Cardiac fibroblast (primary cell): ENCODE results near the gene ERN2.
A peak's percentile ranks its signal among the peaks of the same experiment; 100 is the strongest.

ENCODE experiments used
- DNase-seq, 2 donors: peaks; one replicate each; pipeline versions ENCODE4 v3.0.0 to v3.0.0-alpha.2; 2010; ENCODE audit warnings: low read depth in 2 of 2
- H3K4me3 ChIP-seq, 2 donors: replicated peaks in 1 of 2; 1 replicate in 1 of 2; 2 replicates in 1 of 2; pipeline ENCODE4 v1.5.1; 2011; ENCODE audit warnings: low read depth in 2 of 2, low read length in 2 of 2, mild to moderate bottlenecking in 2 of 2, moderate library complexity in 1 of 2
- TF ChIP-seq, protein P1 (sequence below): IDR thresholded peaks from one replicate; pipeline ENCODE4 v1.5.1; 2011; ENCODE audit warnings: low read depth, mild to moderate bottlenecking, low read length, inconsistent platforms

Gene ERN2

DNA sequence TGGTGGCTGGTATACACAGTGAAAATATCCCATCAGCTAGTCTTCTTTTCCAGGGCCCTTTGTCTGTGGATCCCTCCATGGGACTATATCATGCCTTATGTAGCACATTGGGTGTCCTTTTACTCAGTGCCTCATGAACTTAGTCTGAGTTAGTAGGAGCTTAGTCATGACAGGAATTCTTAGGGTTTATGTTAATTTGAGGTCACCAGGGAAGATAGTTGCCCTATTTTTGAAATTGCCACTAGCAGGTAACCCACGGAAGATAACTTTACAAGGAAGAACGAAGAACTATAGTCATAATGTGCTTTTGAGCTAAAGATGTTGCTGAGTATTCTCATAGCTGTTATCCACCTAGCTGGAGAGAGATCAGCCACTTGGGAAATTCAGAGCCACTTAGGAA is 49.1 kb downstream of the ERN2 start:
- no peak for DNase-seq
- no peak overlapping the region for H3K4me3 ChIP-seq
- TF ChIP-seq, protein P1, sequence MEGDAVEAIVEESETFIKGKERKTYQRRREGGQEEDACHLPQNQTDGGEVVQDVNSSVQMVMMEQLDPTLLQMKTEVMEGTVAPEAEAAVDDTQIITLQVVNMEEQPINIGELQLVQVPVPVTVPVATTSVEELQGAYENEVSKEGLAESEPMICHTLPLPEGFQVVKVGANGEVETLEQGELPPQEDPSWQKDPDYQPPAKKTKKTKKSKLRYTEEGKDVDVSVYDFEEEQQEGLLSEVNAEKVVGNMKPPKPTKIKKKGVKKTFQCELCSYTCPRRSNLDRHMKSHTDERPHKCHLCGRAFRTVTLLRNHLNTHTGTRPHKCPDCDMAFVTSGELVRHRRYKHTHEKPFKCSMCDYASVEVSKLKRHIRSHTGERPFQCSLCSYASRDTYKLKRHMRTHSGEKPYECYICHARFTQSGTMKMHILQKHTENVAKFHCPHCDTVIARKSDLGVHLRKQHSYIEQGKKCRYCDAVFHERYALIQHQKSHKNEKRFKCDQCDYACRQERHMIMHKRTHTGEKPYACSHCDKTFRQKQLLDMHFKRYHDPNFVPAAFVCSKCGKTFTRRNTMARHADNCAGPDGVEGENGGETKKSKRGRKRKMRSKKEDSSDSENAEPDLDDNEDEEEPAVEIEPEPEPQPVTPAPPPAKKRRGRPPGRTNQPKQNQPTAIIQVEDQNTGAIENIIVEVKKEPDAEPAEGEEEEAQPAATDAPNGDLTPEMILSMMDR = no peak

DNA sequence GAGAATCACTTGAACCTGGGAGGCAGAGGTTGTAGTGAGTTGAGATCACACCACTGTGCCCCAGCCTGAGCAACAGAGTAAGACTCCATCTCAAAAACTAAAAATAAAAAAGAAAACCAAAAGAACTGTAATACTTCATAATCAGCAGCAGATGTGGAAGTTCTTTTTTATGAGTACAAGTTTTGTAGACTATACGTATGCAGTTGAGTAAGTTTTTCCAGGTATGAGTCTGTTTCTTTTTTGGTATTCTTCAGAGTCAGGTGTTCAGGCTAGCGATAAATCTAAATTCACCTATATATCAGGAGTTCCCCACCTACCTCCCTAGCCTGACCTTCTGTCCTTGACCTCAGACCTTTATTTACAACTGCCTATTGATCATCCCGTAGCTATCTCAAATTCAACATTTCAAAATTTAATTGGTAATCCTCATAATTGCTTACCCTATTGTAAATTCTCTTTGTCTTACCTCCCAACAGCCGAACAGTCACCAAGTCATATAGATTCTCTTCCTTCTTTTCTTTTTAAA is 61.0 kb downstream of the ERN2 start:
- TF ChIP-seq, protein P1 = no peak
- no peak overlapping the region for H3K4me3 ChIP-seq
- no peak for DNase-seq

DNA sequence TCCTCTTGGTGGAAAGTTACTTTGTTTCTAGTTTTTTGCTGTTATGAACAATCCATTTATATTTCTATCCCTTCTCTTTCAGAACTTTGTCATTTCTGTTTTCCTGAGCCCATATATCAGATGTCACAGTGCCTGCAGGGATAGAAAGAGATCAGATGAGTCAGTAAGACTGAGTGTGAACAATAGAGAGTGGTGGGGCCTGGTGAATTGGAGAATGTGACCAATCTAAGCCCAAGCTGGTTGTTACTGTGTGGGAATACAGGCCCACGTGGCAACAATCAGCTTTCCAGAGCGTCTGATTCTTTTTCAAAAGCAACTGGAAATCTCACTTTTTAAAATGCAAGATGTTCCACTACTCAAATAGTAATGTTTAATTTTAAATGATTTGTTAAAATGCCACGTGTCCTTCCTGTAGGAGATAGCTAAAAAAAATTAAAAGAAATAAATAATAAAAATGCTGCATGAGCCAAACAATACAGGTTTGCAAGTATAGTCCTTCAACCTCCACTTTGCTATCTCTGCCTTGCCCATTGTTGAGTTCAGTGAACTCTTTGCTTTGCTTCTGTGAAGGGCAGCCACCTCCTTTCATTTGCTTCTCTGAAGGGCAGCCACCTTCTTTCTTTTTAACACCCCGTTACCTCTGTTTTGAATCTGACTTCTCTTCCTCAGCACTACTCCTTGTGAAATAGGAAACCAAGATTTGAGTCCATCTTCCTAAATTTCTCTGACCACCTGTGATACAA is 62.2 kb downstream of the ERN2 start:
- TF ChIP-seq, protein P1 = no peak

DNA sequence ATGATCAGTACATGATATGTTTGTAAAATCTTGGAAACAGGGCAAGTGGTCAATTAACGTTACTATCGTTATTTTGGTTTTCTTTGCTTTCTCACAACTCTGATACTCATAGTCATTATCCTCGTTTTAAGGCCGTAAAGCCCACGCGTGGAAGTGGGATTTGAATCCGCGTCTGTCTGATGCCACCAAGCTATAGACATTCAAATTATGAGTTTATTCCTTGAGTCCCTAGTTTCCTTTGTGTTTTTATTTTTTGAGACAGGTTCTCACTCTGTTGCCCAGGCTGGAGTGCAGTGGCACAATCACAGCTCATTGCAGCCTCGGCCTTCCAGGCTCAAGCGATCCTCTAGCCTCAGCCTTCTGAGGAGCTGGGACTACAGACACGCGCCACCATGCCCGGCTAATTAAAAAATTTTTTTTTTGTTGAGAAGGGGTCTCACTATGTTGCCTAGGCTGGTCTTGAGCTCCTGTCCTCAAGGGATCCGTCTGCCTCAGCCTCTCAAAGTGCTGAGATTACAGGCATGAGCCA is 70.7 kb downstream of the ERN2 start:
- H3K4me3 ChIP-seq = peak overlapping the region; percentile 98 to 100
- DNase-seq = peak in 1 of 2 donors; percentile 9
- TF ChIP-seq, protein P1 = no peak

More for the DNA sequence above, 62.2 kb downstream of the ERN2 start:
- no peak overlapping the region for H3K4me3 ChIP-seq
- peak in 1 of 2 donors; percentile 43 for DNase-seq

DNA sequence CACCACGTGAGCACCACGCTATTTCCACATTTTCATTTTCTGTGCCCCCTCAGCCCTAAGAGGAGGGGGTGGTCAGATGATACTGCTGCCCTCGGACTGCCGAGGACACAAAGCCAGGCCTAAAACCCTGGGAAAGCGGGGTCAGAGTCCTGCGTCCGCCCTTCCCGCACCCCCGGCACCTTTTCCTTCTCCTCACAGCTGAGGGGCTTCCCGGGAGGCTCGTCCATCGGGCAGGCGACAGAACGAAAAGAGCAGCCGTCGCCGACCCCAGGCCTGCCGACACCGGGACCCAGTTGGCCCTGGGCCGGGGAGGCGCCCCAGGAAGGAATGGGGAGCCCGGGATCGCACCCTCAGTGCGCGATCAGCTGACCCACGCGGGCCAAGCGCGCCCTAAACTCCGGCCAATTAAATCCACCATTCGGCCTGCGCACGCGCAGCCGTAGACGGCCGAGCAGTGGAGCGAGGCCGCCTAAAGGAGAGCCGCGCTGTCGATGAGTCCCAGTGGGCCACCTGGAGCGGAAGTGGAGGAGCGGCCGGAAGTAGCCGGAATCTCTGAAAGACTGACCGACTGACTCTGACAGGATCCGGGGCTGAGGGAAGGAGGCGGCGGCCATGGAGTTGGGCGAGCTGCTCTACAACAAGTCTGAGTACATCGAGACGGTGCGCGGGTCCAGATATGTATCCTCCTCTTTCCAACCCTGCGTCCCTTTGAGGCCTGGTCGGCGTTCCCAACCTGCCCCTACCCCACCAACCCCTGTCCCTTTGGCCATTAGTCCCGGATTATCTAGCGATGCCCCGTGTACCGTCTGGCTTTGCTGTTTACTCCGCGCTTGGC is 71.9 kb downstream of the ERN2 start, which contains the start of the genes DCTN5 and PALB2:
Gene DCTN5 (plus strand): TSS at position 536 of the 835 bp plus-strand sequence. CDS start 77 bp downstream, at position 613.
Gene PALB2 (minus strand): TSS at position 380 of the 835 bp plus-strand sequence. CDS start 153 bp downstream, at position 227.
- peak; percentile 94 for DNase-seq
- peak within 1 kb of the TSS; percentile 98 to 100 for H3K4me3 ChIP-seq
- TF ChIP-seq, protein P1 = no peak

DNA sequence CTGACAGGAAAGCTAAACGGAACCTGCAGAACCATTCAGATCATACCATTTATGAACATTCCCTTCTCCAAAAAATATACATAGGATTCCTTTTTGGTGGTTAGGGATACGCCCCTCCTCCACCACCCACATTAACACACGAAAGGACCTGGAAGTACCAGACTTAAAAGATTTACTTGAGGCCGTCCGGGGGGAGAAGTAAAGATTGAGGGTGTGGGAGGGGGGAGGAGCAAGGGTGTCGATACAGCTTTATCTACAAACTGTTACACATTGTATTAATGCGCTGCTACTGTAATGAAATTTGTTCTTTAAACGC is 72.4 kb downstream of the ERN2 start:
- peak in 1 of 2 donors; percentile 8 for DNase-seq
- TF ChIP-seq, protein P1 = no peak
- H3K4me3 ChIP-seq = peak overlapping the region; percentile 98 to 100
